Measurements from ENCODE around the gene SORCS3.

Gene SORCS3

GRCh38 chr10:104646146-104646545 lies 5.1 kb downstream of the SORCS3 start:
- DNase-seq = no peak

GRCh38 chr10:104648421-104648820 lies 7.3 kb downstream of the SORCS3 start:
- no peak for DNase-seq

- no peak for DNase-seq
Observed at GRCh38 chr10:104650072-104650471, 9.0 kb downstream of the SORCS3 start.

GRCh38 chr10:104650635-104651331 lies 9.7 kb downstream of the SORCS3 start:
- DNase-seq = no peak

GRCh38 chr10:104657036-104657435 lies 15.9 kb downstream of the SORCS3 start:
- no peak for DNase-seq

GRCh38 chr10:104657457-104657856 lies 16.4 kb downstream of the SORCS3 start:
- DNase-seq = no peak

GRCh38 chr10:104658067-104658466 lies 17.0 kb downstream of the SORCS3 start:
- DNase-seq = no peak

GRCh38 chr10:104659809-104660208 lies 18.7 kb downstream of the SORCS3 start:
- no peak for DNase-seq

- DNase-seq = no peak
Observed at GRCh38 chr10:104663076-104663475, 22.0 kb downstream of the SORCS3 start.

GRCh38 chr10:104663563-104663962 lies 22.5 kb downstream of the SORCS3 start:
- DNase-seq = no peak

- no peak for DNase-seq
Observed at GRCh38 chr10:104664205-104664604, 23.1 kb downstream of the SORCS3 start.

- DNase-seq = no peak
Observed at GRCh38 chr10:104665174-104665573, 24.1 kb downstream of the SORCS3 start.

GRCh38 chr10:104666106-104666505 lies 25.0 kb downstream of the SORCS3 start:
- no peak for DNase-seq

- DNase-seq = no peak
Observed at GRCh38 chr10:104676874-104677273, 35.8 kb downstream of the SORCS3 start.

GRCh38 chr10:104678658-104679057 lies 37.6 kb downstream of the SORCS3 start:
- no peak for DNase-seq

- no peak for DNase-seq
Observed at GRCh38 chr10:104680467-104681401, 39.6 kb downstream of the SORCS3 start.

GRCh38 chr10:104681485-104681884 lies 40.4 kb downstream of the SORCS3 start:
- DNase-seq = no peak

- no peak for DNase-seq
Observed at GRCh38 chr10:104683567-104683966, 42.5 kb downstream of the SORCS3 start.

GRCh38 chr10:104686829-104687228 lies 45.7 kb downstream of the SORCS3 start:
- no peak for DNase-seq

- DNase-seq = no peak
Observed at GRCh38 chr10:104688251-104689042, 47.4 kb downstream of the SORCS3 start.

GRCh38 chr10:104689105-104689504 lies 48.0 kb downstream of the SORCS3 start:
- DNase-seq = no peak

GRCh38 chr10:104689547-104689946 lies 48.5 kb downstream of the SORCS3 start:
- DNase-seq = no peak

GRCh38 chr10:104690101-104690500 lies 49.0 kb downstream of the SORCS3 start:
- no peak for DNase-seq
